ENCODE data around the gene TRAK1.

The TRAK1 gene

DNA sequence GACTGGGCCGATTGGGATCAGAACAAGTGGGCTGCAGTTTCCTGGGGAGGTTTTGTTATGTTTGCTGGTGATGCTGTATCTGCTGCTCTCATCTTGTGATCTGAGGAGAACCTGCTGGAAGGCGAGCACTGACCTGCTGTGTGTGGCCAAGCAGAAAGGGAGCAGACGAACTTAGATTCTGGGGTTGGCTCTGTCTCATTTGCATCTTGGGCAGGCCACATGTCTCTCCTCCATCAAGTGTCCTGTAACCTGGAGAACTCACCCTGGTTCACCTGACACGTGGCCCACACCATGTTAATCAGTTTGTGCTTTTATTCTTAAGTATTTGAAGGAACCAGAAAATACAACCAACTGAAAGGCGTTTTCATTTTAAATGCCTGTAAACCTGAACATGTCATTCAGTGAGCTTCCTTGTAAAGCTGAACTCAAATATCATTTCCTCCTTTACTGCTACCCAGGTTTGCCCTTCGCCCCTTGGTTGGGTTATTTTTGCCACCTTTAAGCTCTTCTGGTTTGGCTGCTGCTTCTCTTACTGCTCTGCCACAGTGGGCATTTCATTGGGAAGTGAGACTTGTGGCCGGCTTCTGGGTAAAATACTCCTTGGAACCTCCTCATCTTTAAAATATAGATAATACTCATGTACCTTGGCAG lies 33.5 kb upstream of the TRAK1 start:
- Histone ChIP-seq H3K27me3 (no peaks in the 10 kb centered on the region), H3K36me3 (no peaks in the 10 kb centered on the region), H3K4me1 (no peaks in the 10 kb centered on the region), H3K9me3 (no peaks in the 10 kb centered on the region), H3K4me3 (ENCODE audit: low read depth, low read length) (no peak overlapping the region)
- TF ChIP-seq, protein P1, sequence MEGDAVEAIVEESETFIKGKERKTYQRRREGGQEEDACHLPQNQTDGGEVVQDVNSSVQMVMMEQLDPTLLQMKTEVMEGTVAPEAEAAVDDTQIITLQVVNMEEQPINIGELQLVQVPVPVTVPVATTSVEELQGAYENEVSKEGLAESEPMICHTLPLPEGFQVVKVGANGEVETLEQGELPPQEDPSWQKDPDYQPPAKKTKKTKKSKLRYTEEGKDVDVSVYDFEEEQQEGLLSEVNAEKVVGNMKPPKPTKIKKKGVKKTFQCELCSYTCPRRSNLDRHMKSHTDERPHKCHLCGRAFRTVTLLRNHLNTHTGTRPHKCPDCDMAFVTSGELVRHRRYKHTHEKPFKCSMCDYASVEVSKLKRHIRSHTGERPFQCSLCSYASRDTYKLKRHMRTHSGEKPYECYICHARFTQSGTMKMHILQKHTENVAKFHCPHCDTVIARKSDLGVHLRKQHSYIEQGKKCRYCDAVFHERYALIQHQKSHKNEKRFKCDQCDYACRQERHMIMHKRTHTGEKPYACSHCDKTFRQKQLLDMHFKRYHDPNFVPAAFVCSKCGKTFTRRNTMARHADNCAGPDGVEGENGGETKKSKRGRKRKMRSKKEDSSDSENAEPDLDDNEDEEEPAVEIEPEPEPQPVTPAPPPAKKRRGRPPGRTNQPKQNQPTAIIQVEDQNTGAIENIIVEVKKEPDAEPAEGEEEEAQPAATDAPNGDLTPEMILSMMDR (IDR thresholded peaks at IDR 0.05; ENCODE audit: low read depth, low read length), result no peak
- DNase-seq, result no peak

DNA sequence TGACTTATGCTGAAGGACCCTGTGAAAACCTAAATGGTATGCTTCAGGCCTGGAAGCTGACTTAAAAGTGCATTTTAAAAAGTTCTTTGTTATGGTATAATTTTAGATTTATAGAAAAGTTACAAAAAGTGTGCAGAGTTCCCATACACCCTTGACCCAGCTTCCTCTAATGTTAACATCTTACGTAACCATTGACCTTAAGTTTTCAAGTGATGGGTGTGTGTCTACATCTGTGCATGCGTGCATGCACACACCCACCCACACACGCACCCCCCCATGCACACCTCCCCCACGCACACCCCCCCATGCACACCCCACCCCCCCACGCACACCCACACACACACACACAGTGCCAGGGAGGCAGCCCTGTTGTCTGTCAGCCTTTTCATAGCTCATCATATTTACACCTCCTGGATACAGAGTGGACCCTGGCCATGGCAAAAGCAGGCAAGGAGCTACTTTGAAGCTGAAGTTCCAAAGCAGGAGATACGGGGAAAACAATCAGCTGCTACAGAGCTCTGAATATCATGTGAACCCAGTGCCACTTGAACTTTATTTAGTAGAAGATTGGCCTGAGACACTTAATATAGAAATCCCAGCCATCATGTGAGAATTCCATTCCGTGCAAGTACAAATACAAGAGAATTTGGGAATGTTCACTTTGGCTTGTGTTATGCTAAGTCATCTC lies 30.0 kb upstream of the TRAK1 start:
- Histone ChIP-seq H3K36me3 (no peaks in the 10 kb centered on the region), H3K27me3 (no peaks in the 10 kb centered on the region), H3K4me1 (no peaks in the 10 kb centered on the region), H3K9me3 (no peaks in the 10 kb centered on the region), H3K4me3 (ENCODE audit: low read depth, low read length) (no peak overlapping the region)
- TF ChIP-seq, protein P1 (IDR thresholded peaks at IDR 0.05; ENCODE audit: low read depth, low read length), result no peak
- DNase-seq, result no peak

DNA sequence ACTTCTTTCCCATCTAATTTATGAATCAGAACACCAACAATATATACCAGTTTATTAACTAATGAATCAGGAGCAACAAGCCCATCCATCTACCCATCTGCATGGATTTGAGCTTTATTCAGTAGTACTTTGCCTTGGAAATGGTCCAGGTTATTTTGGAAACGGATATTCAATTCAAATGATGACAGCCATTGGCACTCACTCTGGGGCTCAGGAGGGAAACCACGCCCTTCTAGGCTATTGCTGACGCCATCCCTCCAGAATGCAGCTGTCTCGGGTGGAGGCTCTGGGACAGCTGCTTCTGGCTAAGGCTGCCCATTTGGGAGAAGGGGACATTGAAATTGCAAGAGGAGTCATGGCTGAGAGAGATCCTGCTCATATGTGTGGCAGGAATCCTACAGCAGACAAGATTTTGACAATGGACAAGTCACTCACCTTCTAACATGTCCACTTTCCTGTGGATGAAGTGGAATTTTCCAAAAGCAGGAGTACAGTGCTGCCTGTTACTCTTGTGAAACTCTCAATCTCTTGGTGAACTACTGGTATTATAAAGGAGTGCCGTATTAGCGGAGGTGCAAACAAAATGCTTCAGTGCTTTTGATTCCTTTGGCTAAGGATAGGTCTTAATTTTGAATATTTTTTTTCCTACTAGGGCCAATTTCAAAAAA lies 29.3 kb upstream of the TRAK1 start:
- H3K27me3 ChIP-seq, result no peaks in the 10 kb centered on the region
- H3K36me3 ChIP-seq, result no peaks in the 10 kb centered on the region
- no peaks in the 10 kb centered on the region for H3K4me1 ChIP-seq
- no peak overlapping the region for H3K4me3 ChIP-seq (ENCODE audit: low read depth, low read length)
- H3K9me3 ChIP-seq, result no peaks in the 10 kb centered on the region
- TF ChIP-seq, protein P1 (IDR thresholded peaks at IDR 0.05; ENCODE audit: low read depth, low read length), result no peak
- no peak for DNase-seq

DNA sequence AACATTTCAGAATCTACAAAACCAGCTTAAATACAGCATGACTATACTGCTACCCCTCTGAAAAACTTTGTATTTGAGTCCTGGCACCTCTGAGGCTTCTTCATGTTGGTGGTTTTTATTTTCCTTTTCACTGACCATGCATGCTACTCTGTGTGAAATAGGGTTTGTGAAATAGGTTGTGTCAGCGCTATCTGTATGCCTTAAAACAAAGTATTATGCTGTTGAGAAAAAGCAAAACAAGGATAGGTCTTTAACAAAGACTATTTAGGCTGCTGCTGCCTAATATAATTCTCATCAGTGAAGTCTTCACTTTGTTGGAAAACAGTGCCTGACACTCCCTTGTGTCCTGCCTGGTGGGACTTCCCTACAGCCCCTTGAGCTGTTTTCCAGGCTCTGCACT lies 28.7 kb upstream of the TRAK1 start:
- H3K27me3 ChIP-seq, result no peaks in the 10 kb centered on the region
- H3K4me3 ChIP-seq (ENCODE audit: low read depth, low read length), result no peak overlapping the region
- DNase-seq, result no peak
- H3K36me3 ChIP-seq, result no peaks in the 10 kb centered on the region
- TF ChIP-seq, protein P1 (IDR thresholded peaks at IDR 0.05; ENCODE audit: low read depth, low read length), result no peak
- no peaks in the 10 kb centered on the region for H3K9me3 ChIP-seq
- H3K4me1 ChIP-seq, result no peaks in the 10 kb centered on the region

DNA sequence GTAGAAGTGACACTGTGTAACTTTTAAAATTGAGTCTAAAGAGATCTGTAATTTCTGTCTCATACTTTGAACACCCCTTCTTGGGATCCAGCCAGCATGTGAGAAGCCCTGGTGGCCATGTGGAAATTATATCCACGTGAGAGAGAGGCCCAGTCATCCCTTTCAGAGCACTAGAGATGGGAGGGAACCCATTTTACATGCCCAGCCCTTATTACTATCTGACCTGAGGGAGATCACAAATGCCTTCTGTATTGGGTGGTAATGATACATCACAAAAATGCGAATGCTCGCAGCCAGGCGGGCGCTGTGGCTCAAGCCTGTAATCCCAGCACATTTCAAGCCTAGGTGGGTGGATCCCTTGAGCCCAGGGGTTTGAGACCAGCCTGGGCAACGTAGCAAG lies 27.3 kb upstream of the TRAK1 start:
- no peaks in the 10 kb centered on the region for H3K36me3 ChIP-seq
- DNase-seq, result no peak
- H3K4me3 ChIP-seq (ENCODE audit: low read depth, low read length), result no peak overlapping the region
- TF ChIP-seq, protein P1 (IDR thresholded peaks at IDR 0.05; ENCODE audit: low read depth, low read length), result no peak
- no peaks in the 10 kb centered on the region for H3K9me3 ChIP-seq
- no peaks in the 10 kb centered on the region for H3K27me3 ChIP-seq
- H3K4me1 ChIP-seq, result no peaks in the 10 kb centered on the region
